ENCODE results near the gene PPFIA1.

The PPFIA1 gene

DNA sequence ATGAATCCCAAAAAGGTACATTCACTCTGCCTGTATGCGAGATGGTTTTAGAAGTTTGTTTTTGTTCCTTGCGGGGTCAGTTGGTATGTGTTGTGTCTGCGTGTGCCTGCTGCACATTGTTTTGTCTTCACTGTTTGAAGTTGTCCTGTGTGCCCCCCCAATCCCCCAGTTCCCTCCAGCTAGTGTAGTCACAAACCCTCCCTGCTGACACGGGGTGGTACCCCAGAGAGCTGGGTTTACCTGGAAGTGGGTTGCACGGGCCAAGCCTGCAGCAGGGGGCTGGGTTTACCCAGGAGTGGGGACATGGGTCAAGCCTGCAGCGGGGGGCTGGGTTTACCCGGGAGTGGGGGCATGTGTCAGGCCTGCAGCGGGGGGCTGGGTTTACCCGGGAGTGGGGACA lies 150.0 kb downstream of the PPFIA1 start:
- peaks cover 97% of the 10 kb centered on the region for H3K36me3 ChIP-seq (ENCODE audit: low read depth)
- no peaks in the 10 kb centered on the region for H3K4me1 ChIP-seq (ENCODE audit: insufficient read depth, poor library complexity, severe bottlenecking)
- TF ChIP-seq, protein P1, sequence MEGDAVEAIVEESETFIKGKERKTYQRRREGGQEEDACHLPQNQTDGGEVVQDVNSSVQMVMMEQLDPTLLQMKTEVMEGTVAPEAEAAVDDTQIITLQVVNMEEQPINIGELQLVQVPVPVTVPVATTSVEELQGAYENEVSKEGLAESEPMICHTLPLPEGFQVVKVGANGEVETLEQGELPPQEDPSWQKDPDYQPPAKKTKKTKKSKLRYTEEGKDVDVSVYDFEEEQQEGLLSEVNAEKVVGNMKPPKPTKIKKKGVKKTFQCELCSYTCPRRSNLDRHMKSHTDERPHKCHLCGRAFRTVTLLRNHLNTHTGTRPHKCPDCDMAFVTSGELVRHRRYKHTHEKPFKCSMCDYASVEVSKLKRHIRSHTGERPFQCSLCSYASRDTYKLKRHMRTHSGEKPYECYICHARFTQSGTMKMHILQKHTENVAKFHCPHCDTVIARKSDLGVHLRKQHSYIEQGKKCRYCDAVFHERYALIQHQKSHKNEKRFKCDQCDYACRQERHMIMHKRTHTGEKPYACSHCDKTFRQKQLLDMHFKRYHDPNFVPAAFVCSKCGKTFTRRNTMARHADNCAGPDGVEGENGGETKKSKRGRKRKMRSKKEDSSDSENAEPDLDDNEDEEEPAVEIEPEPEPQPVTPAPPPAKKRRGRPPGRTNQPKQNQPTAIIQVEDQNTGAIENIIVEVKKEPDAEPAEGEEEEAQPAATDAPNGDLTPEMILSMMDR (IDR thresholded peaks at IDR 0.05; ENCODE audit: poor library complexity, severe bottlenecking): no peak
- no peak overlapping the region for H3K4me3 ChIP-seq (ENCODE audit: severe bottlenecking)
- no peak for ATAC-seq (ENCODE audit: low read depth)
- H3K9me3 ChIP-seq (ENCODE audit: severe bottlenecking): no peaks in the 10 kb centered on the region
- H3K27ac ChIP-seq (ENCODE audit: poor library complexity, severe bottlenecking): no peak overlapping the region
- DNase-seq (ENCODE audit: low spot score): no peak
- no peaks in the 10 kb centered on the region for H3K27me3 ChIP-seq (ENCODE audit: insufficient read depth, poor library complexity, severe bottlenecking)

DNA sequence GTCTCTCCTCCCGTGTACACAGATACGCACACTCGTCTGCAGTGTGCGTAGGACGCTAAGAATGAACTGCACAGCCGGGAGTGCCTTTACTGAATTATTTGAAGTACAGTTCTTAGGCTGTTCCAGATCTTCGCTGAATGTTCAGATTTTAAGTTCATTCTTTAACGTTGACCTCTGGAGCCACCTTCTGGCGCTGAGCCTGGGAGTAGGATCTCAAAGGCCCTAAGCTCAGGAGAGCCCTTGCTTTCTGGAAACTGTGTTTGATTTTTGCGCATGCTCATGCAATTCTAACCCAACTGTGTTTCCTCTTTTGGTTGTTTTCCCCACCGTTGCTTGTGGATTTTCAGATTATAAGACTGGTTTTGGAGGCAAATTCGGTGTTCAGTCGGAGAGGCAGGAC lies 150.6 kb downstream of the PPFIA1 start:
- ATAC-seq (ENCODE audit: low read depth): no peak
- H3K27me3 ChIP-seq (ENCODE audit: insufficient read depth, poor library complexity, severe bottlenecking): no peaks in the 10 kb centered on the region
- peaks cover 97% of the 10 kb centered on the region for H3K36me3 ChIP-seq (ENCODE audit: low read depth)
- no peaks in the 10 kb centered on the region for H3K4me1 ChIP-seq (ENCODE audit: insufficient read depth, poor library complexity, severe bottlenecking)
- TF ChIP-seq, protein P1 (IDR thresholded peaks at IDR 0.05; ENCODE audit: poor library complexity, severe bottlenecking): no peak
- H3K4me3 ChIP-seq (ENCODE audit: severe bottlenecking): no peak overlapping the region
- no peak overlapping the region for H3K27ac ChIP-seq (ENCODE audit: poor library complexity, severe bottlenecking)
- H3K9me3 ChIP-seq (ENCODE audit: severe bottlenecking): no peaks in the 10 kb centered on the region
- no peak for DNase-seq (ENCODE audit: low spot score)

DNA sequence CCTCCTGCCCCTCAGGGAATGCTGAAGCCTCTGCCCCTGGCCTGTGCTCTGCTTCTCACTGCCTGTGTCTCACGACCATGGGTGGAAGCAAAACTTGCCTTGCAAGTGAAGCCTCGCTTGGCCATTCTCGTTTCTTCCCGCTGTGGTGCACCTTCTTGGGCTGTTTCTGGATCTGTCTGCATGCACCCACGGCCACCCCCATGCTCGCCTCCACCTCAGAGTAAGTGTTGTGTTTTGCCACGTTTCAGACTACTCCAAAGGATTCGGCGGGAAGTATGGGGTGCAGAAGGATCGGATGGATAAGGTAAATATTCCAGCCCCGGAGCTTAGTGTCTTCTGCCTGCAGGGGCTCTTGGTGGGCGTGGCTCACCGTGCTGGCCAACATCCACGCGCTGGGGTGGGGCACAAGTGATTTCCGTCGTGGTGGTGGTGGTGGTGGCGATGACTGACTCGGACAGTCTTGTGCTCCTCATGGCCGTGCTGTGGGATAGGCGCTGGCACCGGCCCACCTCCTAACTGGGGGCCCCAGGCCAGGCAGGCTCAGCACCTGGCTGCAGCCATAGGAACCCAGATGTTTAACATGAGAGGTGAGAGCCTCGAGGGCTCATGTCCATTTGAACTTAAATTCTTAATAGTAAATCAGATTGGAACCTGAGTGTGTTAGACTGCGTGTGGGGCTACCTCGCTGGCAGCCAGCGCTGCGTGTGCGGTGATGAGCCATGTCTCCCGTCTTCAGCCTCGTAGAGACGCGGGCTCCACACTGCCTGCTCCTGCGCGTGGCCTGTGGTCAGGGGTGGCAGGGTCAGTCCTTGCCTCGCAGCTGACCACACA lies 152.4 kb downstream of the PPFIA1 start:
- Histone ChIP-seq H3K9me3 (ENCODE audit: severe bottlenecking) (no peaks in the 10 kb centered on the region), H3K27me3 (ENCODE audit: insufficient read depth, poor library complexity, severe bottlenecking) (no peaks in the 10 kb centered on the region), H3K36me3 (ENCODE audit: low read depth) (peaks cover 96% of the 10 kb centered on the region), H3K27ac (ENCODE audit: poor library complexity, severe bottlenecking) (no peak overlapping the region), H3K4me3 (ENCODE audit: severe bottlenecking) (no peak overlapping the region), H3K4me1 (ENCODE audit: insufficient read depth, poor library complexity, severe bottlenecking) (no peaks in the 10 kb centered on the region)
- DNase-seq (ENCODE audit: low spot score) (no peak), ATAC-seq (ENCODE audit: low read depth) (no peak)
- TF ChIP-seq, protein P1 (IDR thresholded peaks at IDR 0.05; ENCODE audit: poor library complexity, severe bottlenecking): no peak

DNA sequence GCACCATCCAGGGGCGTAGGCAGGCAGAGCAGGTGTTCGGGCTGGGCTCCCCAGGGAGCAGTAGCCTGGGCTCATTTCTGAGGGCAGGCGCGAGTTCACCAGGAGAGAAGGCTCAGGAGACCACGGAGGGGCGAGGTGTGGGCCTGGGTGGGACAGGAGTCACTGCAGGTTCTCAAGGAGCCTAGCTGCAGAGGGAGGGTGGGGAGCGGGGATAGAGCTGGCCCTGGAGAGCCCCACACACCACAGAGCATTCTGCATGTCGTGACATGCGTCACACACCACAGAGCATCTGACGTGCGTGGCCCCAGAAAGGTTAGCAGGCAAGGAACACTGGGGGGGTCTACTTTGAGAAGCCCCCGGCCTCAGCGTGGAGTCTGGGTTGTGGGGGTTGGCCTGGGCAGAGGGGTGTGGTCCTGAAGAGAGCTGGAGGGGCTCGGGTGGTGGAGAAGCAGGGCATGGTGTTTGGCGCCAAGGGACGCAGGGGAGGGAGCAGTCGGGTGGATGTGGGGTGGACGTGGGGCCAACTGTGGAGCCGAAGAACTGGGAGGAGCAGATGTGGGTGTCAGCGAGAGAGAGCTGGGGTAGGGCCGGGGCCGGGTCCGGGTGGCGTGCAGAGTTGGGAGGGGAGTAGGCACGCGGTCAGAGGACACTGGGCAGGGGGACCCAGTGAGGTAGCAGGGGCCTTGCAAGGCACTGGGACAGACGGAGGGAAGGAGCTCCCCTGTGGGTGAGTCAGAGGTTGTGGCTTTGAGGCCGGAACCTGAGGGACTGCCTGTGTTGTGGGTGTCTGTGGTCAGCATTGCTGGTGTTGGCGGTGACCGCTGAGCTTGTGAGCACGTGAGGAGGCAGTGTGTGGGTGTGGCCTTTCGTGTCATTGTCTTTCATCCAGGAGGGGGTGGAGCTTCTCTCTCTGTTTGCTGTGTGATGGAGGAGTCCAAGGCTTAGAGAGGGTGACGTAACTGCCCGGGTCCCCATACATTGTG lies 153.3 kb downstream of the PPFIA1 start:
- TF ChIP-seq, protein P1 (IDR thresholded peaks at IDR 0.05; ENCODE audit: poor library complexity, severe bottlenecking): no peak
- ATAC-seq (ENCODE audit: low read depth) (no peak), DNase-seq (ENCODE audit: low spot score) (no peak)
- Histone ChIP-seq H3K36me3 (ENCODE audit: low read depth) (peaks cover 97% of the 10 kb centered on the region), H3K4me1 (ENCODE audit: insufficient read depth, poor library complexity, severe bottlenecking) (no peaks in the 10 kb centered on the region), H3K4me3 (ENCODE audit: severe bottlenecking) (no peak overlapping the region), H3K27ac (ENCODE audit: poor library complexity, severe bottlenecking) (no peak overlapping the region), H3K27me3 (ENCODE audit: insufficient read depth, poor library complexity, severe bottlenecking) (no peaks in the 10 kb centered on the region), H3K9me3 (ENCODE audit: severe bottlenecking) (no peaks in the 10 kb centered on the region)

All from RWPE2 (cell line).